Neuronal stem cell (in vitro differentiated cells): ENCODE results near the gene CDH20.
"Not testable (repeated sequence)": the region's sequence is repeated elsewhere in the genome, so short reads cannot be mapped to it uniquely, and the experiment has no call there.

ENCODE experiments used
- DNase-seq: peaks from one replicate; pipeline ENCODE4 v3.0.0-alpha.2; 2013; ENCODE audit warnings: low spot score
- H2AFZ ChIP-seq: one replicate; pipeline ENCODE4 v1.6.1; 2013; ENCODE audit warnings: mild to moderate bottlenecking, low read length, inconsistent platforms
- H2AK5ac ChIP-seq: 2 replicates; pipeline ENCODE4 v1.6.1; 2013; ENCODE audit warnings: low read depth, mild to moderate bottlenecking, inconsistent platforms, low read length, moderate library complexity, mixed read lengths
- H2BK120ac ChIP-seq: 2 replicates; pipeline ENCODE4 v1.6.1; 2013; ENCODE audit warnings: low read depth, mild to moderate bottlenecking, inconsistent platforms, low read length, moderate library complexity, mixed read lengths
- H2BK12ac ChIP-seq: one replicate; pipeline ENCODE4 v1.6.1; 2013; ENCODE audit warnings: low read length, inconsistent platforms
- H2BK15ac ChIP-seq: 2 replicates; pipeline ENCODE4 v1.6.1; 2013; ENCODE audit warnings: mild to moderate bottlenecking, low read length, inconsistent platforms, mixed read lengths
- H2BK5ac ChIP-seq: one replicate; pipeline ENCODE4 v1.6.1; 2013; ENCODE audit warnings: inconsistent platforms, mild to moderate bottlenecking, low read length, moderate library complexity
- H3K14ac ChIP-seq: one replicate; pipeline ENCODE4 v1.6.1; 2013; ENCODE audit warnings: low read length, inconsistent platforms
- H3K18ac ChIP-seq: 2 replicates; pipeline ENCODE4 v1.6.1; 2013; ENCODE audit warnings: low read length, inconsistent platforms
- H3K23ac ChIP-seq: 2 replicates; pipeline ENCODE4 v1.6.1; 2013; ENCODE audit warnings: low read depth, mild to moderate bottlenecking, mixed read lengths, low read length, inconsistent platforms; ENCODE audit not compliant: poor library complexity
- H3K27ac ChIP-seq: replicated peaks from 3 replicates; pipeline ENCODE4 v1.5.1; 2013; ENCODE audit warnings: low read length, inconsistent platforms
- H3K27me3 ChIP-seq, 3 experiments: 2 replicates each; pipeline ENCODE4 v1.6.1; 2013; ENCODE audit warnings: low read length in 3 of 3, mild to moderate bottlenecking in 2 of 3, inconsistent platforms in 1 of 3, low read depth in 1 of 3, mixed read lengths in 1 of 3, moderate library complexity in 1 of 3; ENCODE audit not compliant: control insufficient read depth in 3 of 3, insufficient read depth in 3 of 3
- H3K36me3 ChIP-seq, 2 donors: replicated peaks in 1 of 2; 2 replicates each; pipeline ENCODE4 v1.6.1; 2013; ENCODE audit warnings: low read length in 2 of 2; ENCODE audit not compliant: control insufficient read depth in 2 of 2, insufficient read depth in 2 of 2
- H3K4ac ChIP-seq: 2 replicates; pipeline ENCODE4 v1.6.1; 2013; ENCODE audit warnings: inconsistent platforms, mild to moderate bottlenecking, low read length, moderate library complexity
- H3K4me1 ChIP-seq, 2 donors: 1 replicate in 1 of 2; 2 replicates in 1 of 2; pipeline ENCODE4 v1.6.1; 2013; ENCODE audit warnings: low read length in 2 of 2, low read depth in 1 of 2; ENCODE audit not compliant: control insufficient read depth in 2 of 2, insufficient read depth in 1 of 2
- H3K4me2 ChIP-seq: one replicate; pipeline ENCODE4 v1.6.1; 2013; ENCODE audit warnings: mild to moderate bottlenecking, low read length, inconsistent platforms; ENCODE audit not compliant: insufficient read depth, poor library complexity, severe bottlenecking
- H3K4me3 ChIP-seq, 2 donors: 2 replicates each; pipeline ENCODE4 v1.5.1; 2013; ENCODE audit warnings: low read length in 2 of 2, mild to moderate bottlenecking in 2 of 2, inconsistent platforms in 1 of 2, moderate library complexity in 1 of 2
- H3K79me1 ChIP-seq: one replicate; pipeline ENCODE4 v1.6.1; 2013; ENCODE audit warnings: low read depth, mild to moderate bottlenecking, inconsistent platforms, low read length, moderate library complexity
- H3K9ac ChIP-seq: one replicate; pipeline ENCODE4 v1.6.1; 2013; ENCODE audit warnings: mild to moderate bottlenecking, low read depth, low read length, inconsistent platforms; ENCODE audit not compliant: poor library complexity
- H3K9me3 ChIP-seq, 2 donors: replicated peaks in 1 of 2; 2 replicates each; pipeline versions ENCODE3 to v1.6.1; 2013; ENCODE audit warnings: low read length in 2 of 2, mild to moderate bottlenecking in 2 of 2, inconsistent platforms in 1 of 2, low read depth in 1 of 2, mixed read lengths in 1 of 2, moderate library complexity in 1 of 2; ENCODE audit not compliant: control insufficient read depth in 2 of 2, insufficient read depth in 1 of 2
- H4K8ac ChIP-seq: one replicate; pipeline ENCODE4 v1.6.1; 2013; ENCODE audit warnings: low read depth, mild to moderate bottlenecking, inconsistent platforms, low read length, moderate library complexity
- H4K91ac ChIP-seq: one replicate; pipeline ENCODE4 v1.6.1; 2013; ENCODE audit warnings: low read length, low read depth, mild to moderate bottlenecking, inconsistent platforms; ENCODE audit not compliant: poor library complexity
- WGBS, 2 donors: extraction: QIAGEN DNeasy Blood & Tissue Kit; methylation state at CpG; one replicate each; pipeline ENCODE4 v1.1.7; 2013; ENCODE audit warnings: missing lambda C conversion rate in 2 of 2, mixed read lengths in 1 of 2; ENCODE audit not compliant: insufficient read length in 2 of 2, insufficient replicate concordance in 1 of 2; ENCODE audit errors: extremely low coverage in 2 of 2; 5-methylcytosine and 5-hydroxymethylcytosine counted together

The CDH20 gene

GRCh38 chr18:61368001-61368400 is 34.8 kb downstream of the CDH20 start:
- H3K9me3 ChIP-seq, result no peaks in the 10 kb centered on the region
- H2BK15ac ChIP-seq, result no peak overlapping the region
- no peak overlapping the region for H3K18ac ChIP-seq
- H3K23ac ChIP-seq, result no peak overlapping the region
- no peaks in the 10 kb centered on the region for H3K36me3 ChIP-seq
- H3K9ac ChIP-seq, result no peak overlapping the region
- no peak overlapping the region for H2BK5ac ChIP-seq
- no peak overlapping the region for H4K91ac ChIP-seq
- no CpG with 5 or more reads among the region's 2 CpGs for WGBS, 2 donors
- H3K79me1 ChIP-seq, result no peaks in the 10 kb centered on the region
- no peak overlapping the region for H2AK5ac ChIP-seq
- H2BK12ac ChIP-seq, result no peak overlapping the region
- H3K4me1 ChIP-seq, result no peaks in the 10 kb centered on the region
- no peak overlapping the region for H3K4ac ChIP-seq
- H4K8ac ChIP-seq, result no peak overlapping the region
- DNase-seq, result no peak
- no peak overlapping the region for H3K4me3 ChIP-seq
- H2AFZ ChIP-seq, result no peak overlapping the region
- no peaks in the 10 kb centered on the region for H3K27me3 ChIP-seq
- H2BK120ac ChIP-seq, result no peak overlapping the region
- H3K14ac ChIP-seq, result no peak overlapping the region
- H3K27ac ChIP-seq, result no peak overlapping the region
- no peak overlapping the region for H3K4me2 ChIP-seq

- H2BK12ac ChIP-seq, H3K27ac ChIP-seq, H3K23ac ChIP-seq, H3K18ac ChIP-seq, H2BK120ac ChIP-seq, H3K9me3 ChIP-seq, H4K91ac ChIP-seq, H4K8ac ChIP-seq, H3K27me3 ChIP-seq, H2BK5ac ChIP-seq, H3K9ac ChIP-seq, H2BK15ac ChIP-seq, H3K4me2 ChIP-seq, H3K4ac ChIP-seq, H3K14ac ChIP-seq, H3K36me3 ChIP-seq, H3K4me3 ChIP-seq, H2AFZ ChIP-seq, H3K4me1 ChIP-seq, H2AK5ac ChIP-seq, H3K79me1 ChIP-seq, DNase-seq: not testable (repeated sequence)
- WGBS, 2 donors, result no CpG with 5 or more reads among the region's 4 CpGs
Observed at GRCh38 chr18:61369671-61370070, 36.4 kb downstream of the CDH20 start.

- no peak overlapping the region for H3K14ac ChIP-seq
- no peak overlapping the region for H3K9ac ChIP-seq
- no peaks in the 10 kb centered on the region for H3K27me3 ChIP-seq
- H2AFZ ChIP-seq, result no peak overlapping the region
- H3K4me2 ChIP-seq, result no peak overlapping the region
- no peak for DNase-seq
- no peak overlapping the region for H4K91ac ChIP-seq
- no peaks in the 10 kb centered on the region for H3K4me1 ChIP-seq
- peaks cover 3% of the 10 kb centered on the region for H3K79me1 ChIP-seq
- no peak overlapping the region for H2BK15ac ChIP-seq
- H3K36me3 ChIP-seq, result no peaks in the 10 kb centered on the region
- H2BK12ac ChIP-seq, result no peak overlapping the region
- no peak overlapping the region for H4K8ac ChIP-seq
- H3K4ac ChIP-seq, result no peak overlapping the region
- peaks cover 0 to 2% of the 10 kb centered on the region in 2 donors for H3K9me3 ChIP-seq
- no CpG with 5 or more reads among the region's 2 CpGs for WGBS, 2 donors
- no peak overlapping the region for H2BK5ac ChIP-seq
- H3K18ac ChIP-seq, result no peak overlapping the region
- H3K27ac ChIP-seq, result no peak overlapping the region
- H3K23ac ChIP-seq, result no peak overlapping the region
- no peak overlapping the region for H2BK120ac ChIP-seq
- no peak overlapping the region for H2AK5ac ChIP-seq
- H3K4me3 ChIP-seq, result no peak overlapping the region
Observed at GRCh38 chr18:61371111-61371510, 37.9 kb downstream of the CDH20 start.

GRCh38 chr18:61379827-61380226 is 46.6 kb downstream of the CDH20 start:
- Histone ChIP-seq H2BK5ac (no peak overlapping the region), H3K4me1 (no peaks in the 10 kb centered on the region), H3K4me3 (no peak overlapping the region), H2AK5ac (no peak overlapping the region), H3K4ac (no peak overlapping the region), H3K79me1 (no peaks in the 10 kb centered on the region), H2AFZ (peak overlapping the region; percentile 8), H3K9ac (no peak overlapping the region), H3K18ac (no peak overlapping the region), H4K91ac (no peak overlapping the region), H2BK15ac (no peak overlapping the region), H3K14ac (no peak overlapping the region), H2BK12ac (no peak overlapping the region), H4K8ac (no peak overlapping the region), H3K27ac (no peak overlapping the region), H3K36me3 (no peaks in the 10 kb centered on the region), H2BK120ac (no peak overlapping the region), H3K9me3 (peaks cover 0 to 8% of the 10 kb centered on the region in 2 donors), H3K4me2 (no peak overlapping the region), H3K23ac (no peak overlapping the region), H3K27me3 (no peaks in the 10 kb centered on the region)
- no peak for DNase-seq
- WGBS, 2 donors, result no CpG with 5 or more reads among the region's 4 CpGs
